Endothelial cell of umbilical vein (primary cell): ENCODE results near the gene MSANTD2. TPM values are rescaled to one million over a fixed set of nuclear protein-coding genes. Genes with fewer than 3 reads are reported as not detected.

Experiments used
- BruUV-seq: library from RNA; stranded (reverse); fragments of 400-500 nt; replicated peaks from 2 replicates; lab custom pipeline; 2021; lab: Mats Ljungman, UMichigan
- CTCF ChIA-PET: fragments of 300-600, 350-600 bp; sonication (Branson Sonifier 250); formaldehyde crosslinking; loops from one replicate; lab custom pipeline; 2021; ENCODE audit warnings: antibody characterized with exemption, inconsistent platforms; lab: Charles Lee
- POLR2A ChIA-PET: fragments of 300-600, 350-600 bp; sonication (Branson Sonifier 250); formaldehyde crosslinking; loops from one replicate; lab custom pipeline; 2021; ENCODE audit warnings: antibody characterized with exemption, inconsistent platforms; lab: Charles Lee
- DNase-seq: peaks from one replicate; pipeline ENCODE4 v3.0.0-alpha.2; 2011; ENCODE audit warnings: low read depth, low spot score
- FAIRE-seq: peaks from 2 replicates; lab custom pipeline; 2011; peaks lifted over from hg19 to GRCh38; lab: Jason Lieb, UNC
- H2AFZ ChIP-seq: 2 replicates; pipeline ENCODE4 v1.6.0; 2012; ENCODE audit warnings: low read depth, low read length, control low read depth, inconsistent platforms
- H3K27ac ChIP-seq: 2 replicates; pipeline ENCODE4 v1.5.1; 2011; ENCODE audit warnings: low read depth, mild to moderate bottlenecking, control low read depth, low read length, moderate library complexity; ENCODE audit not compliant: insufficient read depth
- H3K27me3 ChIP-seq, 2 experiments: 2 replicates each; pipeline versions ENCODE4 v1.6.0 to v1.6.1; 2011; ENCODE audit warnings: low read length in 2 of 2, mixed read lengths in 1 of 2; ENCODE audit not compliant: control insufficient read depth in 2 of 2, insufficient read depth in 2 of 2
- H3K36me3 ChIP-seq, 2 experiments: 2 replicates in 1 of 2; 3 replicates in 1 of 2; pipeline ENCODE4 v1.5.1; 2011; ENCODE audit warnings: low read length in 2 of 2, mild to moderate bottlenecking in 1 of 2, moderate library complexity in 1 of 2; ENCODE audit not compliant: control insufficient read depth in 2 of 2, insufficient read depth in 2 of 2; ENCODE audit errors: extremely low read depth in 1 of 2
- H3K4me1 ChIP-seq: 3 replicates; pipeline ENCODE4 v1.5.1; 2011; ENCODE audit warnings: mild to moderate bottlenecking, low read length; ENCODE audit not compliant: control insufficient read depth, insufficient read depth; ENCODE audit errors: extremely low read depth
- H3K4me2 ChIP-seq: 2 replicates; pipeline ENCODE4 v1.6.1; 2011; ENCODE audit warnings: low read length, control low read depth, mixed read lengths; ENCODE audit not compliant: insufficient read depth
- H3K4me3 ChIP-seq, 3 experiments: fragments of 200-600 bp in 1 of 3; sonication (generic), shearing (Covaris generic) in 1 of 3; replicated peaks in 1 of 3; 2 replicates each; pipeline ENCODE4 v1.5.1; 2011 to 2016; ENCODE audit warnings: control low read depth in 3 of 3, low read length in 3 of 3, mild to moderate bottlenecking in 2 of 3, inconsistent platforms in 1 of 3, low read depth in 1 of 3, moderate library complexity in 1 of 3; ENCODE audit not compliant: insufficient read depth in 1 of 3
- H3K79me2 ChIP-seq: 2 replicates; pipeline ENCODE4 v1.6.0; 2012; ENCODE audit warnings: low read length, inconsistent platforms; ENCODE audit not compliant: control insufficient read depth, insufficient read depth
- H3K9ac ChIP-seq: replicated peaks from 2 replicates; pipeline ENCODE3; 2011; ENCODE audit warnings: low read length, control low read depth; ENCODE audit not compliant: insufficient read depth; ENCODE audit errors: extremely low read depth
- H3K9me1 ChIP-seq: replicated peaks from 3 replicates; pipeline ENCODE4 v1.6.0; 2011; ENCODE audit warnings: mild to moderate bottlenecking, low read length; ENCODE audit not compliant: control insufficient read depth, insufficient read depth; ENCODE audit errors: extremely low read depth
- H3K9me3 ChIP-seq: replicated peaks from 2 replicates; pipeline ENCODE4 v1.5.1; 2012; ENCODE audit warnings: low read length, inconsistent platforms; ENCODE audit not compliant: control insufficient read depth, insufficient read depth
- H4K20me1 ChIP-seq: replicated peaks from 2 replicates; pipeline ENCODE3; 2011; ENCODE audit warnings: mild to moderate bottlenecking, low read length; ENCODE audit not compliant: control insufficient read depth, insufficient read depth; ENCODE audit errors: extremely low read depth
- EZH2 ChIP-seq: IDR thresholded peaks from 2 replicates; pipeline ENCODE4 v1.6.1; 2012; ENCODE audit warnings: borderline replicate concordance, low read depth, mild to moderate bottlenecking, moderate library complexity, low read length, inconsistent platforms; ENCODE audit not compliant: severe bottlenecking
- FOS ChIP-seq: IDR thresholded peaks from 2 replicates; pipeline ENCODE4 v1.6.1; 2011; ENCODE audit warnings: mild to moderate bottlenecking, low read length, moderate library complexity, borderline replicate concordance; ENCODE audit not compliant: insufficient read depth
- GATA2 ChIP-seq: IDR thresholded peaks from 2 replicates; pipeline ENCODE4 v1.7.0; 2011; ENCODE audit warnings: low read depth, mild to moderate bottlenecking, moderate library complexity, mixed read lengths, low read length; ENCODE audit not compliant: insufficient read length, insufficient read depth
- JUN ChIP-seq: IDR thresholded peaks from 2 replicates; pipeline ENCODE4 v1.6.1; 2011; ENCODE audit warnings: borderline replicate concordance, low read depth; ENCODE audit not compliant: insufficient read length, insufficient read depth
- MYC ChIP-seq: IDR thresholded peaks from one replicate; pipeline ENCODE4 v1.6.1; 2011; ENCODE audit warnings: mild to moderate bottlenecking, low read depth, low read length
- POLR2A ChIP-seq: IDR thresholded peaks from 2 replicates; pipeline ENCODE4 v1.6.1; 2012; ENCODE audit warnings: low read depth, mild to moderate bottlenecking, control low read depth, low read length
- POLR2AphosphoS5 ChIP-seq: IDR thresholded peaks from 2 replicates; pipeline ENCODE4 v1.6.1; 2012; ENCODE audit warnings: low read depth, mild to moderate bottlenecking, control low read depth, low read length, moderate library complexity; ENCODE audit not compliant: insufficient read depth
- dilution Hi-C: fragments of 300-500 bp; cut with MboI; formaldehyde crosslinking; loops from one replicate; pipeline ENCODE4 v1.15.0; 2019; ENCODE audit warnings: low sequenced_read_pairs; ENCODE audit not compliant: extremely low pct_ligation_motif_present
- intact Hi-C: fragments of 100-400 bp; cut with micrococcal nuclease; formaldehyde crosslinking; loops from one replicate; pipeline ENCODE4 v1.10.0; 2022
- polyA plus RNA-seq, 4 experiments: library from polyadenylated mRNA; depleted of rRNA in 3 of 4; stranded (reverse) in 3 of 4; unstranded in 1 of 4; fragments of >200 nt; gene quantifications; 2 replicates each; pipeline versions ENCODE4 v1.2.1 to v1.2.3, GENCODE V29; 2011 to 2012; ENCODE audit warnings: missing spikeins in 1 of 4
- total RNA-seq: library from RNA; stranded (reverse); gene quantifications from 2 replicates; pipeline ENCODE4 v1.2.3, GENCODE V29; 2021
- TF ChIP-seq, protein P1 (sequence below): IDR thresholded peaks from 2 replicates; pipeline ENCODE4 v1.6.1; 2011; ENCODE audit not compliant: insufficient read depth, insufficient read length
- TF ChIP-seq, protein P2 (sequence below), 2 donors: IDR thresholded peaks; 1 replicate in 1 of 2; 2 replicates in 1 of 2; pipeline ENCODE4 v1.5.1; 2011; ENCODE audit warnings: low read length in 2 of 2, mild to moderate bottlenecking in 2 of 2, moderate library complexity in 2 of 2, control low read depth in 1 of 2, inconsistent platforms in 1 of 2, low read depth in 1 of 2; ENCODE audit not compliant: insufficient read depth in 1 of 2; ENCODE audit errors: extremely low read depth in 1 of 2

Gene MSANTD2
- total and polyA plus RNA-seq, 2 donors (not counting 3 experiments of a cell fraction or from before 2014, with no cell fraction given), result 5.5 to 23.2 TPM

DNA sequence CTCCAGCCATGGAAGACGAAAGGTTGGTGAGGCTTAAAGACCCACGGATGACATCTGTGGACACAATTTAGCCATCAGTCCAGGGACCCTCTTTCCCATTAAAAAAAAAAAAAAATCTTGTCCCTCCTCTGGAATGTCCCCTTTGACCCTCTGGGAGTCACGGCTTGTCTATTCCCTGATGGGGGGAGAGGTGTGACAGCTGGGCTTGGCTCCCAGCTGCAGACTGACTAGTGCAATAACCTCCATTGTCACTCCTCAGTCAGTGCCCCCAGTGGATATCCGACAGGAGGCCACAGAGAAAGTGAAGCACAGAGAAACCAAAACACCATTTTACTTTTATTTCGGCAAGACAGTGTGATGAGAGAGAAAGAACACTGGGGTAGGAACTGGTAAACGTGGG lies 45.5 kb downstream of the MSANTD2 start:
- H3K79me2 ChIP-seq, result peaks cover 41% of the 10 kb centered on the region
- H3K36me3 ChIP-seq, result peaks cover 23 to 38% of the 10 kb centered on the region in 2 experiments
- no peak overlapping the region for H2AFZ ChIP-seq
- BruUV-seq, result no TSS peak
- FAIRE-seq, result no peak
- ChIA-PET CTCF (interaction anchor here (1.2 to 16.9 kb wide), 5 partner anchors 6 to 110 kb away, joined by 3 to 301 read pairs (median 29); partner anchors contain the start of genes ESAM, NRGN and VSIG2), POLR2A (interaction anchor here (1.2 to 1.8 kb wide), 2 partner anchors 8 to 122 kb away, joined by 3 to 7 read pairs; no protein-coding TSS in a partner anchor)
- dilution Hi-C loops, result no loop called here
- H3K27ac ChIP-seq, result peak overlapping the region; percentile 35
- no peaks in the 10 kb centered on the region for H4K20me1 ChIP-seq
- H3K4me3 ChIP-seq, result no peak overlapping the region
- TF ChIP-seq POLR2AphosphoS5 (no peak), FOS (no peak), POLR2A (no peak), EZH2 (no peak), MYC (no peak), GATA2 (no peak), JUN (no peak)
- TF ChIP-seq, protein P1, sequence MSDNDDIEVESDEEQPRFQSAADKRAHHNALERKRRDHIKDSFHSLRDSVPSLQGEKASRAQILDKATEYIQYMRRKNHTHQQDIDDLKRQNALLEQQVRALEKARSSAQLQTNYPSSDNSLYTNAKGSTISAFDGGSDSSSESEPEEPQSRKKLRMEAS, result no peak
- TF ChIP-seq, protein P2, sequence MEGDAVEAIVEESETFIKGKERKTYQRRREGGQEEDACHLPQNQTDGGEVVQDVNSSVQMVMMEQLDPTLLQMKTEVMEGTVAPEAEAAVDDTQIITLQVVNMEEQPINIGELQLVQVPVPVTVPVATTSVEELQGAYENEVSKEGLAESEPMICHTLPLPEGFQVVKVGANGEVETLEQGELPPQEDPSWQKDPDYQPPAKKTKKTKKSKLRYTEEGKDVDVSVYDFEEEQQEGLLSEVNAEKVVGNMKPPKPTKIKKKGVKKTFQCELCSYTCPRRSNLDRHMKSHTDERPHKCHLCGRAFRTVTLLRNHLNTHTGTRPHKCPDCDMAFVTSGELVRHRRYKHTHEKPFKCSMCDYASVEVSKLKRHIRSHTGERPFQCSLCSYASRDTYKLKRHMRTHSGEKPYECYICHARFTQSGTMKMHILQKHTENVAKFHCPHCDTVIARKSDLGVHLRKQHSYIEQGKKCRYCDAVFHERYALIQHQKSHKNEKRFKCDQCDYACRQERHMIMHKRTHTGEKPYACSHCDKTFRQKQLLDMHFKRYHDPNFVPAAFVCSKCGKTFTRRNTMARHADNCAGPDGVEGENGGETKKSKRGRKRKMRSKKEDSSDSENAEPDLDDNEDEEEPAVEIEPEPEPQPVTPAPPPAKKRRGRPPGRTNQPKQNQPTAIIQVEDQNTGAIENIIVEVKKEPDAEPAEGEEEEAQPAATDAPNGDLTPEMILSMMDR (IDR thresholded peaks at IDR 0.05; ENCODE audit: extremely low read depth in 1 of 2, insufficient read depth in 1 of 2, low read depth in 1 of 2, low read length in 2 of 2), result no peak
- H3K4me2 ChIP-seq, result peak overlapping the region; percentile 37
- DNase-seq, result no peak
- no peak overlapping the region for H3K9ac ChIP-seq
- peaks cover 73% of the 10 kb centered on the region for H3K4me1 ChIP-seq
- no peaks in the 10 kb centered on the region for H3K27me3 ChIP-seq
- no peaks in the 10 kb centered on the region for H3K9me3 ChIP-seq
- no peaks in the 10 kb centered on the region for H3K9me1 ChIP-seq
- intact Hi-C loops, result no loop called here
